OCI-LY3 (cell line): ENCODE measurements around the gene LOXHD1.

Experiments
- H2AFZ ChIP-seq: fragments of 200-600, 300-600 bp; shearing (Covaris generic); 2 replicates; pipeline ENCODE4 v1.6.0; 2014; ENCODE audit warnings: antibody characterized with exemption, low read depth, low read length
- H3K27ac ChIP-seq: fragments of 200-600, 300-600 bp; sonication (generic); 2 replicates; pipeline ENCODE4 v1.5.1; 2014; ENCODE audit warnings: mild to moderate bottlenecking, low read length, moderate library complexity, mixed read lengths
- H3K27me3 ChIP-seq: fragments of 200-600, 300-600 bp; sonication (generic); 2 replicates; pipeline ENCODE4 v1.6.1; 2014; ENCODE audit warnings: low read depth, low read length, mixed read lengths
- H3K36me3 ChIP-seq: fragments of 200-600, 300-600 bp; sonication (generic); replicated peaks from 2 replicates; pipeline ENCODE3; 2014; ENCODE audit warnings: low read depth, low read length, mixed read lengths
- H3K4me1 ChIP-seq: fragments of 300-600, 200-600 bp; sonication (generic); 2 replicates; pipeline ENCODE4 v1.6.1; 2014; ENCODE audit warnings: low read length, mixed read lengths
- H3K4me2 ChIP-seq: fragments of 200-600, 300-600 bp; sonication (generic); 2 replicates; pipeline ENCODE4 v1.6.1; 2014; ENCODE audit warnings: low read length, mixed read lengths
- H3K4me3 ChIP-seq: fragments of 300-600, 200-600 bp; sonication (generic); 2 replicates; pipeline ENCODE4 v1.5.1; 2014; ENCODE audit warnings: antibody characterized with exemption, mild to moderate bottlenecking, low read length, moderate library complexity
- H3K79me2 ChIP-seq: fragments of 300-600, 200-600 bp; shearing (Covaris generic); 2 replicates; pipeline ENCODE4 v1.6.1; 2014; ENCODE audit warnings: mild to moderate bottlenecking, low read length, mixed read lengths
- H3K9ac ChIP-seq: fragments of 300-600, 200-600 bp; shearing (Covaris generic); 2 replicates; pipeline ENCODE4 v1.6.0; 2014; ENCODE audit warnings: mild to moderate bottlenecking, low read length, moderate library complexity
- H3K9me3 ChIP-seq: fragments of 200-600, 300-600 bp; shearing (Covaris generic); 2 replicates; pipeline ENCODE4 v1.6.1; 2014; ENCODE audit warnings: low read length, mixed read lengths; ENCODE audit not compliant: insufficient read depth
- H4K20me1 ChIP-seq: fragments of 200-600, 300-600 bp; sonication (generic); 2 replicates; pipeline ENCODE4 v1.6.1; 2016; ENCODE audit warnings: low read length, mixed read lengths; ENCODE audit not compliant: insufficient read depth
- EZH2phosphoT487 ChIP-seq: fragments of 200-600 bp; shearing (Covaris generic); IDR thresholded peaks from 2 replicates; pipeline ENCODE4 v1.6.1; 2018; ENCODE audit warnings: antibody characterized with exemption, mixed run types, low read depth
- TF ChIP-seq, protein P1 (sequence below): fragments of 200-600, 300-600 bp; sonication (generic); IDR thresholded peaks from 2 replicates; pipeline ENCODE4 v1.5.1; 2014; ENCODE audit warnings: antibody characterized with exemption, low read length, low read depth

The LOXHD1 gene

DNA sequence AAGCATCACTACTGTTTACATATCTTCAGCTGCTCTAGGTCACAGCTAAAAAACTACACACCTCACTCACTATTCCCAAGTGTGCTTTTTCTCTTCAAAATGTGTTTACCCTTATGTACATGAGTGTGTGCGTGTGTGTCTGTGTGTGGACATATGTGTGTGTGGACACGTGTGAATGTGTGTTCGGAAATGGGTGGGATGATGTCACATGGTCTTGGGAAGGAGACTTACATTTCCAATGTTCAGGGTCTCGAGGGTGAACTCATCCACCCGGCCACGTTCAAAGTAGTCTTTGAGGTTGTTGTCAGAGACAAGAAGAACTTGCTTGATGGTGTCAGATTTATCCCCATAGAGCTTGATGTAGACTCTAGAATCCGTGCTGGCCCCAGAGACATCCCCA is 87.8 kb downstream of the LOXHD1 start:
- H3K79me2 ChIP-seq: no peaks in the 10 kb centered on the region
- H4K20me1 ChIP-seq: no peaks in the 10 kb centered on the region
- no peak overlapping the region for H3K4me2 ChIP-seq
- no peak overlapping the region for H3K27ac ChIP-seq
- H3K27me3 ChIP-seq: peaks cover 50% of the 10 kb centered on the region
- TF ChIP-seq EZH2phosphoT487: no peak
- TF ChIP-seq, protein P1, sequence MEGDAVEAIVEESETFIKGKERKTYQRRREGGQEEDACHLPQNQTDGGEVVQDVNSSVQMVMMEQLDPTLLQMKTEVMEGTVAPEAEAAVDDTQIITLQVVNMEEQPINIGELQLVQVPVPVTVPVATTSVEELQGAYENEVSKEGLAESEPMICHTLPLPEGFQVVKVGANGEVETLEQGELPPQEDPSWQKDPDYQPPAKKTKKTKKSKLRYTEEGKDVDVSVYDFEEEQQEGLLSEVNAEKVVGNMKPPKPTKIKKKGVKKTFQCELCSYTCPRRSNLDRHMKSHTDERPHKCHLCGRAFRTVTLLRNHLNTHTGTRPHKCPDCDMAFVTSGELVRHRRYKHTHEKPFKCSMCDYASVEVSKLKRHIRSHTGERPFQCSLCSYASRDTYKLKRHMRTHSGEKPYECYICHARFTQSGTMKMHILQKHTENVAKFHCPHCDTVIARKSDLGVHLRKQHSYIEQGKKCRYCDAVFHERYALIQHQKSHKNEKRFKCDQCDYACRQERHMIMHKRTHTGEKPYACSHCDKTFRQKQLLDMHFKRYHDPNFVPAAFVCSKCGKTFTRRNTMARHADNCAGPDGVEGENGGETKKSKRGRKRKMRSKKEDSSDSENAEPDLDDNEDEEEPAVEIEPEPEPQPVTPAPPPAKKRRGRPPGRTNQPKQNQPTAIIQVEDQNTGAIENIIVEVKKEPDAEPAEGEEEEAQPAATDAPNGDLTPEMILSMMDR: no peak
- H3K4me1 ChIP-seq: no peaks in the 10 kb centered on the region
- no peaks in the 10 kb centered on the region for H3K9me3 ChIP-seq
- no peak overlapping the region for H2AFZ ChIP-seq
- no peak overlapping the region for H3K4me3 ChIP-seq
- H3K9ac ChIP-seq: no peak overlapping the region
- H3K36me3 ChIP-seq: no peaks in the 10 kb centered on the region

DNA sequence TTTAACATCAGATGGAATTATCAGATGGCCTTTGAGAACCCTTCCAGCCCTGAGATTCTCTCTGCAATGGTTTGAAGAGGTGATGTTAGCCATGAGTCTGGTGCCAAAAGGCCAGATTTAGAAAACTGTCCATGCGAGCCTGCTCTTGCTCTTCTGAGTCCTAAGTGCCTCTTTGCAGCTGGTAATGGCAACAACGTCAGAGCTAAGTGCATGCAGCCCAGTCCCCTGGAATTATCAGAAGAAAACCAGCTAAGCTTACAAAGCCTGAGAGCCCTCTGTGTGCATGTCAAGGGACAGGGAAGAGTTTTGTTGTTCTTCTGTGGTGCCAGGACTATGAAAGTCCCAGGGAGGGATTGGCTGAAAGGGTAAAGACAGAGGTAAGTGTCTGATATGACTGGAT is 89.8 kb downstream of the LOXHD1 start:
- no peak overlapping the region for H3K4me3 ChIP-seq
- no peaks in the 10 kb centered on the region for H3K4me1 ChIP-seq
- H3K9ac ChIP-seq: no peak overlapping the region
- peaks cover 65% of the 10 kb centered on the region for H3K27me3 ChIP-seq
- TF ChIP-seq EZH2phosphoT487: no peak
- TF ChIP-seq, protein P1: no peak
- H3K36me3 ChIP-seq: no peaks in the 10 kb centered on the region
- H3K27ac ChIP-seq: no peak overlapping the region
- no peaks in the 10 kb centered on the region for H3K9me3 ChIP-seq
- no peaks in the 10 kb centered on the region for H3K79me2 ChIP-seq
- H2AFZ ChIP-seq: no peak overlapping the region
- H4K20me1 ChIP-seq: no peaks in the 10 kb centered on the region
- H3K4me2 ChIP-seq: no peak overlapping the region

DNA sequence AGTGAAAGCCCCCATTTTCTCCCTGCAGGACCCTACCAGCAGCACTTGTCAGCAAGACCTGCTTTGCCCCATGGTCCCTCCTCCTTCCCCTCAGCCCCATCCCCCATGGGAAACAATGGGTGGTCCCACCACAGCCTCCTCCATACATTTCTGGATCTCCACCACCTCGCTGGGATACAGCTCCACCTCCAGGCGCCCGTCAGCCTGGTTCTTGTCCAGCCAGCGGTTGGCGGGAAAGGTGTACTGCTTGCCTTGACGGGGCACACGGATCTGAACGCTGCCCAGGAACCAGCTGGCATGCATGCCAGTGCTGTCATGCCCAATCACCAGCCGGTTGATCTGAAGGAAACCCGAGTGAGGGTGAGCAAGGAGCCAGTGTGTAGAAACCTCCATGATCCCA is 90.9 kb downstream of the LOXHD1 start:
- no peaks in the 10 kb centered on the region for H3K4me1 ChIP-seq
- no peaks in the 10 kb centered on the region for H4K20me1 ChIP-seq
- no peak overlapping the region for H3K4me3 ChIP-seq
- no peak for TF ChIP-seq EZH2phosphoT487
- TF ChIP-seq, protein P1: no peak
- no peak overlapping the region for H3K9ac ChIP-seq
- H2AFZ ChIP-seq: no peak overlapping the region
- no peaks in the 10 kb centered on the region for H3K36me3 ChIP-seq
- H3K27ac ChIP-seq: no peak overlapping the region
- H3K4me2 ChIP-seq: no peak overlapping the region
- H3K9me3 ChIP-seq: no peaks in the 10 kb centered on the region
- peaks cover 76% of the 10 kb centered on the region for H3K27me3 ChIP-seq
- no peaks in the 10 kb centered on the region for H3K79me2 ChIP-seq

DNA sequence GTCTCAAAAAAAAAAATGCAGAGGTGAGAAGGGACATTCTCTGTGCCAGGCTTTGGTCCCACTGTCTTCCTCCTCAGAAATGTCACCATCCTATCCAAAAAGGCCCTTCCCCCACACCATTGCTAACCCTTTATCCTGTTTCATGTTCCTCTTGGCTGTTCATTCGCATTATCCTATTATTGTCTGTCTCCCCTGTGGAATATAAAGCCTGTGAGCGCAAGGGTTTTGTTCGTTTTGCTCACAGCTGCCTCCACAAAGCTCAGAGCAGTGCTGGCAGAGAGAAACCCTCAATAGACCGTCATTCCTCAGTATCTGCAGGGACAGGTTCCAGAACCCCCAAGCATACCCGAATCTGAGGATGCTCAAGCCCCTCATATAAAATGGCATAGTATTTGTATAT is 91.8 kb downstream of the LOXHD1 start:
- no peak overlapping the region for H3K27ac ChIP-seq
- H4K20me1 ChIP-seq: no peaks in the 10 kb centered on the region
- H3K4me1 ChIP-seq: no peaks in the 10 kb centered on the region
- no peak overlapping the region for H3K4me3 ChIP-seq
- no peak for TF ChIP-seq EZH2phosphoT487
- TF ChIP-seq, protein P1: no peak
- H3K9ac ChIP-seq: no peak overlapping the region
- no peaks in the 10 kb centered on the region for H3K79me2 ChIP-seq
- H3K9me3 ChIP-seq: no peaks in the 10 kb centered on the region
- H3K36me3 ChIP-seq: no peaks in the 10 kb centered on the region
- no peak overlapping the region for H2AFZ ChIP-seq
- H3K4me2 ChIP-seq: no peak overlapping the region
- peaks cover 79% of the 10 kb centered on the region for H3K27me3 ChIP-seq
